Stimulated activated CD8-positive, alpha-beta memory T cell treated with anti-CD3 and anti-CD28 coated beads, Interleukin-7, amount 100 ng/mL, for 24 hours (primary cell): ENCODE measurements around the gene SOX5.
"Not testable (repeated sequence)": the region's sequence is repeated elsewhere in the genome, so short reads cannot be mapped to it uniquely, and the experiment has no call there.

ENCODE experiments used
- DNase-seq: peaks from one replicate; pipeline ENCODE4 v3.0.0-alpha.2; 2020; ENCODE audit warnings: low read depth

Gene SOX5

DNA sequence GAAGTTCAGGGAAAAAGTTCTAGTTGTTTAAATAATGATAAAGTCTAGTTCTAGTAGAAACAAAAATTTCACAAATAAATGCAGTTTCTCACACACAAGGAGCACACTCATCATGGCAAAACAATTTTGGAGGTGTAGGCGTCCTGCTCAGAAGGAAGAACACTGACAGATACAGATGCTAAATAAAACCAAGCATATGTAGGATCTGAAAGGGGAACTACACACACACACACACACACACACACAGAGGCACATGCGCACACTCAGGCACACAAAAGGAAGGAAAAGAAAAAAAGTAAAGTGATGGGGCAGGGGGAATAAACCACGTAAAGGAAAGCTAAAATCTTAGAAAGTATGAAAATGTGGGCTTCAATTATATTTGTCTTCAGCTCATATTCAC is 117.7 kb downstream of the SOX5 start:
- DNase-seq: no peak

GRCh38 chr12:23830210-23830609 is 119.3 kb downstream of the SOX5 start:
- DNase-seq: no peak

- no peak for DNase-seq
Measured at GRCh38 chr12:23827353-23827752, 122.1 kb downstream of the SOX5 start.

DNA sequence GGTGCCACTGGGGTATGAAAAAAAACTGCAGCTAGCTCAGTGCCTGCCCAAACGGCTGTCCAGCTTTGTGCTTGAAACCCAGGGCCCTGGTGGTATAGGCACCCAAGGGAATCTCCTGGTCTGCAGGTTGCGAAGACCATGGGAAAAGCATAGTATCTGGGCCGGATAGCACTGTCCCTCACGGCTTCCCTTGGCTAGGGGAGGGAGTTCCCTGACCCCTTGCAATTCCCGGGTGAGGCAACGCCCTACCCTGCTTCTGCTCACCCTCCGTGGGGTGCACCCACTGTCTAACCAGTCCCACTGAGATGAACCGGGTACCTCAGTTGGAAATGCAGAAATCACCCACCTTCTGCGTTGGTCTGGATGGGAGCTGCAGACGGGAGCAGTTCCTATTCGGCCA is 124.3 kb downstream of the SOX5 start:
- DNase-seq: not testable (repeated sequence)

GRCh38 chr12:23824358-23824757 is 125.1 kb downstream of the SOX5 start:
- no peak for DNase-seq

- DNase-seq: not testable (repeated sequence)
Measured at GRCh38 chr12:23822883-23823282, 126.6 kb downstream of the SOX5 start.

GRCh38 chr12:23817345-23817744 is 132.1 kb downstream of the SOX5 start:
- no peak for DNase-seq

GRCh38 chr12:23816394-23816851 is 133.0 kb downstream of the SOX5 start:
- no peak for DNase-seq

- DNase-seq: no peak
Measured at GRCh38 chr12:23815810-23816209, 133.7 kb downstream of the SOX5 start.

DNA sequence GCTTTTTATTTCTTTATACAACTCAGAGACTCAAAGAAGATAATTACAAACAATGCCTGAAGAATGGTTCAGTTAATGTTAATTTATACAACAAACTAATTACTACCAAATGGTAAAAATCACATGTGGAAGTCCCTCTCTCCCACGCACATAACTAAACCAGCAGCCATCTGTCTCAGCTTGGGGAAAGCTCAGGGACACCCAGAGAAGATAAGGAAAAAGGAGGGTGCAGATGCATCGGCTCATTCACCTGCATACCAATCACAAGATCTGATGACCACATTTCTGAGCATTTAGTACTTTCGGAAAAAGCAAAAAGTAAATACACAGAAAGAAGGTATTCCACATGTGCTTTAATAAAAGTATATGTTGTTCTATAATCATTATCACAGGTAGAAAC is 136.3 kb downstream of the SOX5 start:
- DNase-seq: no peak

- DNase-seq: no peak
Measured at GRCh38 chr12:23810329-23810902, 139.1 kb downstream of the SOX5 start.

- no peak for DNase-seq
Measured at GRCh38 chr12:23803540-23803939, 145.9 kb downstream of the SOX5 start.

GRCh38 chr12:23795494-23795893 is 154.0 kb downstream of the SOX5 start:
- DNase-seq: no peak

GRCh38 chr12:23781118-23781517 is 168.4 kb downstream of the SOX5 start:
- DNase-seq: no peak

DNA sequence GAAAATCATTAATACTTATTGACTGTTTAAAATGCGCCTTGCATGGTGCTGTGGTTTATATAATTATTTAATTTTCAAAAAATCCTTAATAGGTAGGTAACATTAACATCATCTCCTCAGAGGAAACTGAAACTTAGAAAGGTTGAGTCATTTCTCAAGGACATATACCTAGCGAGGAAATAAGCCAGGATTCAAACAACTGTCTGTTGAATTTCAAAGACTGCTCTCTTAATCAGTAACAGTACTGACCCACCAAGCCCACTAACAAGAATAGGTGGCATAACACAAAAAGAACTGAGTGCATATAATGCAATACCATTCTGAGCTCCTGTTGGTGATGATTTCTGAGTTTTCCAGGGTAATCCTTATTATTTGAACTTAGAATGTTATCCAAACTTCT is 174.3 kb downstream of the SOX5 start:
- no peak for DNase-seq

DNA sequence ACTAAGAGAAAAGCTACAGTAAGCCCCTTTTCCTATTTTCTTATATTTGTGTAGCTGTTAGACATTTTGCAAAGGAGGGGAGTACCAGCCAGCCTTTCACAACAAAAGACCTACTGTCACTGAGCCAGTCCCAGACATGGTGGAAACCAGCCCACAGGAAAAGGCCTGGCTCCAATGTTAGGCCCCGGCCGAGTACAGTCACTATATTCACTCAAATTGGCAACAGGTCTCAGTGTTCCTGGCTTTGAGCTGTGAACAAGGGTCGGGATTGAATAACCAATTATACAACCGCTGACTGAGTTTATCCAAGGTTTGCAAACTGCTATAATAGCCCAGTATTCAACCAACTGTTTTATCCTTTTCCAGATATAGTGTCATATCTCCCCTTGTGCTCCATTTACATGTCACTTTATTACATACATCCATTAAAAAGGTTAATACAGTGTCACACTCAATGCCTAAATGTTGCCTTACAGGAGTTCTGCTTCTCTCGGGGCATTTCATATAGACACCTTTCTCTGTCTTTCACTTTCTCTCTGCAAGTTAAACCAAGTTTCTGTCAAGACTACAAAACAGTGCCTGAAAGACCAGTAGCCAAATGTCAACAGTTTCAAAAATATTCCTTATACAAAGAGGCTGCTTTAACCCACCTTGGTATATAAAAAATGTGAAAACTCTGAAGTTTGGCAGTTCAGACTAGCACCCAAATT is 178.1 kb downstream of the SOX5 start:
- no peak for DNase-seq

DNA sequence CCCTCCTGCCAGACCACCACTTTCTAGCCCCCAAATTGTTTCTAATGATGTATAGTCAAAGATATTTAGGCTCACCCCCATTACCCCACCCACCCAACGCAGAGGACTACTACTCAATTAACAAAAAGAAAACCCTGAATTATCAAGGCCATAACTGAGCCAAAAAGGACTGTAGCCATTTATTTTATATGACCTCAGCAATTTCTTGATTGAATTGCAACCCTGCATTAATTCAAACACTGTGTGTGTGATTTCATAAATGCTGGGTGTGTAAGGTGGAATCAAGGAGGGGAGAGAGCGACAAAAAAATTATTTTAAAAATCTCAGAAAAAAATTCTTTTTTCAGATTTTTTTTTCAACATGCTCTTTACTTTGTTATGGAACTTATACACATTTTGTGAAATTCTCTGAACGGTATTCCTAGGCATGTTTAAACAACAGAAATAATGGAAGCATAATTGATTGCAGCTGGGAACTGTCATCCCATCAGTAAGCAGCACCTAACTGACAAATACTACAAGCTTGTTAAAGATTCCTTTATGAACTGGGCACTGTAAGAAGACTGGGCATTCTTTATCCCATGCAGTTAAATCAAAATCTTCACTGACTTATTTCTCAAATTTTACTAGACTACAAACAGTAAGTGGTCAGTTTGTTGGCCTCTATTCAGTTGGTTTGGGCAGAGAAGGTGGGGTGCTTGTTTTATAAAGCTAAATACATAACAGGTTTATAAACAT is 179.1 kb downstream of the SOX5 start:
- DNase-seq: no peak

DNA sequence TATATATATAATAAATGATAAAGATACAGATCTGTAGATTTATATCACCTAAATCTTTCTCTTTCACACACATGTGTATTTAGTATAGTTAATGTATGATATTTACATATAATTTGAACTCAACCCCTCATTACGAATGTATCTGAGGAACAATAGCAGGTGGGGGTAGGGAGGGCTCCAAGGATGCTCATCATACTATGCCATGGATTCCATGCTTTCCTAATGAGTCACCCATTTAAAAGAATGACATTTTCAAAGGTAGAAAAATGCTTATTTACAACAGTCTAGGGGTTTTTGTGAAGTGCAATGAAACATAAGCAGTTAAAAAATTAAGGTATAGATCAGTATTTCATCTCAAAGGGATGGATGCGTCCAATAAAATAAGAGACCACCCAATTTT is 181.6 kb downstream of the SOX5 start:
- DNase-seq: no peak

DNA sequence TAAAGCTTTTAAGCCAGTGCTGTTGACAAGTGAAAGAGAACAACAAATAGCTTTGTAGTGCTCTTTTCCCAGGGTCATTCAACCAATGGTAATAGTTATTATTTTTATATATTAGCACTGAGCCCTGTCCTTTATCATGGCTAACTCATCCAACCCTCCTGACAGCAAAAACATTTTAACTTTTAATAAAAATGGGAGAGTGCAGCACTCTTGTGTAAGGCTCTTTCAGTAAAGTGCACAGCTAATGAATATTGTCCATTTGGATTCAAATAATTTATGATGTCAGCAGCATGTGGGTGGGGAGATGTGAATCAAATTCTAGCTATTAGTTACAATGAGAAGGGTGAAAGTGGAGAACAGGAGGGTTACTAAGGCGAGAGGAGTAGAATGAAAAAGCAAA is 185.7 kb downstream of the SOX5 start:
- DNase-seq: no peak

DNA sequence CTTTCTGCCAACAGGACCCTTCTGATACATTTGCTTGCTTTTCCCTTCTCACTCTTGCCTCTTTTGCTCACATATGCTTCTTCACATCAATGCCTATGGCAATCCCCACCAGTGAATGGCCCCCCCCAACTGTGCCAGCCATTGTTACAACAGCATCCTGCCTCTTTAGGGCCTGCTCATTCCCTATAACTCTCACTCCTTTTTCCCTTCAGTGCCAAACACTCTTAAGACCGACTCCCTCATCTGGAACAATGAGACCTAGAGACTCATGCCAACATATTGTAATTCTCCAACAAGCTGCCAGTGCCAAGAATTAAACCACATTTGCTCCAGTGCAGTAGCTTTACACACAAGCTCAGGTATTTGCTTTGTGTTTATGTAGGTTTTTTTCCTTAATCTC is 189.0 kb downstream of the SOX5 start:
- no peak for DNase-seq

DNA sequence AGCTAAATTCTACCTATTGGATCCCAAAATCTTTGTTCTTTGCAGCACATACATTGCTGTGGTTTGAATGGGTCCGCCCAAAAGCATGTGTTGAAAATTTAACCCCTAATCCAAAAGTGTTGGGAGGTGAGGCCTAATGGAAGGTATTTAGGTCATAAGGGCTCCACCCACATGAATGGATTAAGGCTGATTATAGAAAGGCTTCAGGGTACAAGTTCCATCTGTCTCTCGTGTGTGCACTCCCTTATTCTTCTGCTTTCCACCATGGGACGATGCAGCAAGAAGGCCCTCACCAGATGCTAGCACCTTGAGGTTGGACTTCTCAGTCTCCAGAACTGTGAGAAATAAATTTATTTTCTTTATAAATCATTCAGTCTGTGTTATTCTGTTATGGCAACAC is 190.9 kb downstream of the SOX5 start:
- no peak for DNase-seq

DNA sequence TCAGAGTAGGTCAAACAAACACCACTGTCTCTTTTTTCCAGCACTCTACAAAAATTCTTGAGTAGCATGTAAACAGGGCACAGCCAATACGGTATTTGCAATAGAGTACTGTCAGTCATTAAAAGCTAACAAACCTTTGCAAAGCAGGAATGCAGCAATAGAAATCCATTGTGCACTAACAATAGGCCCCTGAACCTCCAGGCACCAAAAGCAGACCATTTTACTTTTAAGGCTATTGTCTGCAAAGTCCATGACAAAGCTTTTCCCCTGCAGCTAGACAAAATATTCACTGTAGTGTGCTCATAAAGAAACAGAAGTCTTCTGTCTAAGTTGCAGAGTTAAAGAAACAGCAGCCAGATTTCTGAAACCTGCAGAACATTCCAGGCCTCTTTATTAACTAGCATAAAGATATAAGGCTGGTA is 191.9 kb downstream of the SOX5 start:
- DNase-seq: no peak

DNA sequence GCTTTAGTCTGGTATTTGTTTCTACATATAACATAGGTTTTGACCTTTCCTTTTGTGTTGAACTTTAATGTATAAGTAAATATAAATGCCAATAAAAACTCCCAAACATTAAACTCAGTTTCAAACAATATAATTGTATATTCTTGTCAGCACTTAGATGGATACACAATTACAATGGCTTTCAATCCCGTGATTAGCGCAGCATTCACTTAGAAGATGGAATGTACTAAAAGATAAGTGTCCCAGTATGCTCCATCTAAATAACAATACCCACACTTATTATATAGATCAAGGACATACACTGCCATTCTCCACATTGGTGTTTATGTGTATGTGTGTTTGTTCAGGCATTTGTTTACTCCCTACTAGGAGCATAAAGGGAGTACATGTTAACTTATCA is 193.1 kb downstream of the SOX5 start:
- no peak for DNase-seq
